ENCODE measurements around the gene CTNND2. TPM values are rescaled to one million over a fixed set of nuclear protein-coding genes. Genes with fewer than 3 reads are reported as not detected.

Gene CTNND2
- total RNA-seq, 6 donors from 2014 or later: 1.1 to 12.4 (median 3.2) TPM

DNA sequence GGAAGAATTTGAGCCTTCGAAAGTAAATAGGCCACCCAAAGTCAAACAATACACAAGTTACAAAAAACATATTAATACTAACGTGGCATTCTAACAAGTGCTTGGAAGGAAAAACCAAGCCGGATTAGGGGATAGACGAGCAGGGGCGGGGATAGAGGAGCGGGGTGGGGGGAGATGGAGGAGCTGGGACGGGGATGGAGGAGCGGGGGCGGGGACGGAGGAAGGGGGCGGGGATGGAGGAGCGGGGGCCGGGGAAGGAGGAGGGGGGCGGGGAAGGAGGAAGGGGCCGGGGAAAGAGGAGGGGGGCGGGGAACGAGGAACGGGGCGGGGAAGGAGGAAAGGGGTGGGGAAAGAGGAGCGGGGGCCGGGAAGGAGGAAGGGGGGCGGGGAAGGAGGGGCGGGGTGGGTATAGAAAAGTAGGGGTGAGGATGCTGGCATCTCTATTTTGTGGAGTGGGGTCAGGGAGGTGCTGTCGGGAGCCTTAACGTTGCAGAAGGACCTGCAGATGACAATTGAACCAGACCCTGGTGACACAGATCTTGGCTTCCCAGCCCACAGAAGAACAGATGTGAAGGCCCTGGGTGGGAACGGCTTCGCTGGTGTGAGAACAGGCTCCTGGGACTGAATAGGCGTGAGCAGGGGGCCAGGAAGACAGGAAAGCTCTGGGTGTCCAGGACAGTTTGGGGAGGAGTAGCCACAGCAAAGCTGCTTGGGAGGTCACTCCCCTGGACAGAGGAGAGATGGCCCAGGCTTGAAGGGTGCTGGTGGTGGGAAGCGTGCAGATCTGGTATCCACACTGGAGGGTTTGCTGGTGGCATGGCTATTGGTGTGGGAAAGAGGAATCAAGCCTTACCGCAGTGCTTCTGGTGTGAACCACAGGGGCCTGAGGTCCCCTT, 909.9 kb downstream of the CTNND2 start:
- DNase-seq: no peak
- Histone ChIP-seq H3K9me3 (no peaks in the 10 kb centered on the region), H3K4me3 (no peak overlapping the region), H3K27me3 (no peaks in the 10 kb centered on the region), H3K36me3 (no peaks in the 10 kb centered on the region), H3K27ac (no peak overlapping the region), H3K4me1 (no peaks in the 10 kb centered on the region)
- TF ChIP-seq CTCF (IDR thresholded peaks at IDR 0.05) (no peak), POLR2A (IDR thresholded peaks at IDR 0.05) (no peak), EP300 (IDR thresholded peaks at IDR 0.05) (no peak), POLR2AphosphoS5 (IDR thresholded peaks at IDR 0.05) (no peak)
- no peak for ATAC-seq (ENCODE audit: low FRiP score in 2 of 2)
- 58 to 70% methylated on average over 14 to 18 of the region's 30 CpGs for WGBS, 2 donors

DNA sequence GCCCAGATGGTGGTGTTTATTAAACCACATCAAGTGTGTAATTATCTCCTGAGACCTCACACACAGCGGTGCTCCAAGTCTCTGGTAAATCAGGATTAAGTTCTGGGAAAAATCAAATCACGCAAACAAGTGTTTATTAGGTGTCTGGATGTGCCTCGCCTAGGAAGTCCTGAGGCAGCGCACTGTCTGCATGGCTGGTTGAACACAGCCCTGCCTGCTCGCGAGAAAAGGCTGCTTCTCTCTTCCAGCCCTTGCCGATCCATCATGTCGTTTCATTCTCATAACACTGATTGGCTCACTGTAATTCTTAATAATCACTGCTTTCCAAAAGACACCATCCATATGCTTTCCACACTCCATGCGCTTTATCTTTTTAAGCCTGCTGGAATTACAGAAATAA, 913.6 kb downstream of the CTNND2 start:
- no peak for DNase-seq
- H3K9me3 ChIP-seq: no peaks in the 10 kb centered on the region
- peaks cover 3 to 15% (median 5%) of the 10 kb centered on the region in 4 donors for H3K4me1 ChIP-seq
- ATAC-seq (ENCODE audit: low FRiP score in 2 of 2): no peak
- WGBS, 2 donors: 89% methylated on average over 9 of the region's 9 CpGs
- H3K27me3 ChIP-seq: no peaks in the 10 kb centered on the region
- no peak overlapping the region for H3K27ac ChIP-seq
- no peaks in the 10 kb centered on the region for H3K36me3 ChIP-seq
- no peak for TF ChIP-seq POLR2A (IDR thresholded peaks at IDR 0.05)
- TF ChIP-seq EP300 (IDR thresholded peaks at IDR 0.05): no peak
- TF ChIP-seq CTCF (IDR thresholded peaks at IDR 0.05): no peak
- TF ChIP-seq POLR2AphosphoS5 (IDR thresholded peaks at IDR 0.05): no peak
- no peak overlapping the region for H3K4me3 ChIP-seq

DNA sequence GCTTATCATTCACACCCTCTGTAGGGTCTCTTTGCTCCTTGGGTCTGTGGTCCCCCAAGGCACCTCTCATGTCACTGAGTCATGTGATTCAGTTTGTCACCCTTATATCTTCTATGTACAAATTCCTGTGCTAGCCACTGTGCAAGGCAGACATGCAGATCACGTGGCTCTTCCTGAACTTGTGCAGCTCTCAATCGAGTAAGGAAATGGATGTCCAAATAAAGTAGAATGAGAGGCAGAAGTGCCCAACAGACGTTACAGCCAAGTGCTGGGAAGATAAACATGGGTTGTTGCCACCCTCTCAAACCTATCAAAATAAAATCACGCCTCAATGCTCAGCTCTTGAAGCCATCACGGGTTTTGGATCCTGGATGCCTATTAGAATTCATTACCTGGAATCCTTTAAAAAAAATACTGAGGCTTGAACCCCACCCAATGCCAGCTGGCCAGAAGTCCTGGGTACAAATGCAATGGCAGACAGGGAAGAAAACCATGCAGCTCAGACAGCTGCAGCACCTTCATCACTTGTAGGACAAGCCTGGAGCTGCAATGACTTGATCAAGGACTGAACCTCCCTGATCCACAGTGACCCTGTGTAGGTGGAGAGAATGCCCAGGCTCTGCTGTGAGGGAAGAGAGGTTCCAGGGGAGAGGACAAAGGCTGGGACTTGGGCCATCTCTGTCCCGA, 914.5 kb downstream of the CTNND2 start:
- no peak for DNase-seq
- H3K27me3 ChIP-seq: no peaks in the 10 kb centered on the region
- no peak for ATAC-seq (ENCODE audit: low FRiP score in 2 of 2)

GRCh38 chr5:10988622-10989021, 915.6 kb downstream of the CTNND2 start:
- H3K27ac ChIP-seq: no peak overlapping the region

More for the DNA sequence above, 914.5 kb downstream of the CTNND2 start:
- Histone ChIP-seq H3K9me3 (no peaks in the 10 kb centered on the region), H3K4me1 (peaks cover 3 to 15% (median 5%) of the 10 kb centered on the region in 4 donors), H3K27ac (no peak overlapping the region), H3K4me3 (no peak overlapping the region), H3K36me3 (no peaks in the 10 kb centered on the region)
- WGBS, 2 donors: 37 to 42% methylated on average over 6 of the region's 6 CpGs
- no peak for TF ChIP-seq POLR2AphosphoS5 (IDR thresholded peaks at IDR 0.05)
- no peak for TF ChIP-seq EP300 (IDR thresholded peaks at IDR 0.05)
- no peak for TF ChIP-seq CTCF (IDR thresholded peaks at IDR 0.05)
- TF ChIP-seq POLR2A (IDR thresholded peaks at IDR 0.05): no peak

More at GRCh38 chr5:10988622-10989021, 915.6 kb downstream of the CTNND2 start:
- Histone ChIP-seq H3K27me3 (no peaks in the 10 kb centered on the region), H3K4me3 (no peak overlapping the region), H3K36me3 (no peaks in the 10 kb centered on the region), H3K9me3 (no peaks in the 10 kb centered on the region), H3K4me1 (peaks cover 3 to 15% (median 5%) of the 10 kb centered on the region in 4 donors)
- WGBS, 2 donors: 27 to 28% methylated on average over 2 of the region's 2 CpGs
- DNase-seq (no peak), ATAC-seq (ENCODE audit: low FRiP score in 2 of 2) (no peak)
- TF ChIP-seq POLR2AphosphoS5 (IDR thresholded peaks at IDR 0.05) (no peak), EP300 (IDR thresholded peaks at IDR 0.05) (no peak), POLR2A (IDR thresholded peaks at IDR 0.05) (no peak), CTCF (IDR thresholded peaks at IDR 0.05) (no peak)
